Hematopoietic multipotent progenitor cell treated with erythropoietin and hydrocortisone succinate and interleukin-3 and kit ligand, for 8 days (in vitro differentiated cells): ENCODE data around the gene MINK1.

Experiments
- DNase-seq: peaks from one replicate; pipeline ENCODE4 v3.0.0-alpha.2; 2015

Gene MINK1

GRCh38 chr17:4881761-4882555 lies 48.8 kb downstream of the MINK1 start:
- peak; percentile 57 for DNase-seq

- DNase-seq, result no peak
These were observed 51.3 kb downstream of the MINK1 start for GRCh38 chr17:4884489-4884888.

- DNase-seq, result no peak
These were observed 53.7 kb downstream of the MINK1 start for GRCh38 chr17:4886830-4887229.

GRCh38 chr17:4887581-4887980 lies 54.4 kb downstream of the MINK1 start:
- no peak for DNase-seq

- DNase-seq, result peak; percentile 71
These were observed 58.6 kb downstream of the MINK1 start for GRCh38 chr17:4891411-4892410.

GRCh38 chr17:4892499-4893221 lies 59.5 kb downstream of the MINK1 start:
- DNase-seq, result no peak

- no peak for DNase-seq
These were observed 60.1 kb downstream of the MINK1 start for GRCh38 chr17:4893272-4893671.

- no peak for DNase-seq
These were observed 60.8 kb downstream of the MINK1 start for GRCh38 chr17:4893721-4894560.

GRCh38 chr17:4895121-4895520 lies 62.0 kb downstream of the MINK1 start:
- DNase-seq, result no peak

- no peak for DNase-seq
These were observed 62.7 kb downstream of the MINK1 start for GRCh38 chr17:4895657-4896331.

GRCh38 chr17:4896332-4897197 lies 63.4 kb downstream of the MINK1 start:
- DNase-seq, result no peak

- no peak for DNase-seq
These were observed 64.1 kb downstream of the MINK1 start for GRCh38 chr17:4897198-4897687.

- no peak for DNase-seq
These were observed 64.6 kb downstream of the MINK1 start for GRCh38 chr17:4897785-4898184.

- no peak for DNase-seq
These were observed 65.2 kb downstream of the MINK1 start for GRCh38 chr17:4898351-4898750.

GRCh38 chr17:4898927-4899326 lies 65.8 kb downstream of the MINK1 start:
- no peak for DNase-seq

GRCh38 chr17:4899341-4900230 lies 66.4 kb downstream of the MINK1 start, which contains the start of gene C17orf107:
Gene C17orf107, plus strand, starts transcription at chr17:4899536. Its CDS starts 227 bp downstream, at chr17:4899763.
- DNase-seq, result peak; percentile 60

- DNase-seq, result peak; percentile 26
These were observed 67.3 kb downstream of the MINK1 start for GRCh38 chr17:4900231-4901107.

GRCh38 chr17:4901108-4901647 lies 68.0 kb downstream of the MINK1 start:
- DNase-seq, result no peak
